H9 (cell line): ENCODE measurements around the gene ZNF512B. TPM values are rescaled to one million over a fixed set of nuclear protein-coding genes. Genes with fewer than 3 reads are reported as not detected.
"Not testable (repeated sequence)": the region's sequence is repeated elsewhere in the genome, so short reads cannot be mapped to it uniquely, and the experiment has no call there.

Experiments
- DNase-seq: peaks from one replicate; pipeline ENCODE4 v3.0.0-alpha.2; 2017
- H2AFZ ChIP-seq: one replicate; pipeline ENCODE4 v1.6.1; 2013; ENCODE audit warnings: mild to moderate bottlenecking, low read length, control low read depth, moderate library complexity
- H2AK5ac ChIP-seq: 2 replicates; pipeline ENCODE4 v1.6.1; 2013; ENCODE audit warnings: low read length, control low read depth, mixed read lengths; ENCODE audit not compliant: insufficient read length
- H2BK120ac ChIP-seq: one replicate; pipeline ENCODE4 v1.6.1; 2013; ENCODE audit warnings: low read depth, mild to moderate bottlenecking, low read length, control low read depth, inconsistent platforms; ENCODE audit not compliant: poor library complexity, severe bottlenecking
- H2BK12ac ChIP-seq: 2 replicates; pipeline ENCODE4 v1.6.1; 2013; ENCODE audit warnings: low read length, control low read depth, mixed read lengths, low read depth; ENCODE audit not compliant: insufficient read length
- H2BK15ac ChIP-seq: 2 replicates; pipeline ENCODE4 v1.6.1; 2013; ENCODE audit warnings: low read depth, low read length, control low read depth
- H2BK20ac ChIP-seq: one replicate; pipeline ENCODE4 v1.6.1; 2013; ENCODE audit warnings: low read depth, mild to moderate bottlenecking, low read length, control low read depth, inconsistent platforms; ENCODE audit not compliant: poor library complexity, severe bottlenecking
- H2BK5ac ChIP-seq: 2 replicates; pipeline ENCODE4 v1.6.1; 2013; ENCODE audit warnings: low read length, control low read depth, mixed read lengths; ENCODE audit not compliant: insufficient read length
- H3K14ac ChIP-seq: 2 replicates; pipeline ENCODE4 v1.6.1; 2013; ENCODE audit warnings: low read length, control low read depth; ENCODE audit not compliant: insufficient read depth
- H3K18ac ChIP-seq: 2 replicates; pipeline ENCODE4 v1.6.1; 2013; ENCODE audit warnings: low read depth, mild to moderate bottlenecking, mixed read lengths, low read length, control low read depth; ENCODE audit not compliant: insufficient read length
- H3K23ac ChIP-seq: 2 replicates; pipeline ENCODE4 v1.6.1; 2013; ENCODE audit warnings: low read length, control low read depth, mixed read lengths, low read depth; ENCODE audit not compliant: insufficient read length
- H3K23me2 ChIP-seq: 2 replicates; pipeline ENCODE4 v1.6.1; 2013; ENCODE audit warnings: low read depth, mild to moderate bottlenecking, mixed read lengths, low read length, control low read depth; ENCODE audit not compliant: insufficient read length, poor library complexity, severe bottlenecking
- H3K27ac ChIP-seq: 2 replicates; pipeline ENCODE4 v1.5.1; 2013; ENCODE audit warnings: low read length, control low read depth, mixed read lengths, low read depth; ENCODE audit not compliant: insufficient read length
- H3K27me3 ChIP-seq: 2 replicates; pipeline ENCODE4 v1.6.1; 2013; ENCODE audit warnings: low read length, control low read depth, inconsistent platforms; ENCODE audit not compliant: insufficient read depth
- H3K4ac ChIP-seq: 2 replicates; pipeline ENCODE4 v1.6.1; 2013; ENCODE audit warnings: low read depth, mild to moderate bottlenecking, control low read depth, inconsistent platforms, low read length, moderate library complexity
- H3K4me1 ChIP-seq: 2 replicates; pipeline ENCODE4 v1.6.1; 2013; ENCODE audit warnings: low read length, control low read depth, inconsistent platforms; ENCODE audit not compliant: insufficient read depth
- H3K4me2 ChIP-seq: 2 replicates; pipeline ENCODE4 v1.6.1; 2013; ENCODE audit warnings: low read length, control low read depth, mixed read lengths; ENCODE audit not compliant: insufficient read length, insufficient read depth
- H3K56ac ChIP-seq: 2 replicates; pipeline ENCODE4 v1.6.1; 2013; ENCODE audit warnings: low read depth, mild to moderate bottlenecking, mixed read lengths, low read length, control low read depth; ENCODE audit not compliant: insufficient read length
- H3K79me1 ChIP-seq: 2 replicates; pipeline ENCODE4 v1.6.1; 2013; ENCODE audit warnings: low read depth, mild to moderate bottlenecking, moderate library complexity, low read length, control low read depth, inconsistent platforms; ENCODE audit not compliant: insufficient read depth, poor library complexity, severe bottlenecking
- H3K79me2 ChIP-seq: 2 replicates; pipeline ENCODE4 v1.6.1; 2013; ENCODE audit warnings: low read length, control low read depth, inconsistent platforms; ENCODE audit not compliant: insufficient read depth
- H3K9ac ChIP-seq: 2 replicates; pipeline ENCODE4 v1.6.1; 2013; ENCODE audit warnings: low read length, control low read depth, mixed read lengths; ENCODE audit not compliant: insufficient read length; ENCODE audit errors: extremely low read depth
- H3K9me3 ChIP-seq: one replicate; pipeline ENCODE4 v1.6.1; 2013; ENCODE audit warnings: low read depth, low read length, inconsistent platforms; ENCODE audit not compliant: control insufficient read depth
- H3T11ph ChIP-seq: one replicate; pipeline ENCODE4 v1.6.1; 2013; ENCODE audit warnings: mild to moderate bottlenecking, low read length, control low read depth, inconsistent platforms
- H4K20me1 ChIP-seq: one replicate; pipeline ENCODE4 v1.6.1; 2013; ENCODE audit not compliant: control insufficient read depth, insufficient read length, insufficient read depth
- H4K5ac ChIP-seq: 2 replicates; pipeline ENCODE4 v1.6.1; 2013; ENCODE audit warnings: low read depth, mild to moderate bottlenecking, mixed read lengths, low read length, control low read depth; ENCODE audit not compliant: insufficient read length
- H4K8ac ChIP-seq: replicated peaks from 2 replicates; pipeline ENCODE4 v1.6.1; 2013; ENCODE audit warnings: low read length, control low read depth, mixed read lengths, low read depth; ENCODE audit not compliant: insufficient read length
- H4K91ac ChIP-seq: 2 replicates; pipeline ENCODE4 v1.6.1; 2013; ENCODE audit warnings: low read depth, mild to moderate bottlenecking, moderate library complexity, mixed read lengths, low read length, control low read depth; ENCODE audit not compliant: insufficient read length
- H3K27ac Mint-ChIP-seq, 3 experiments: 2 replicates in 2 of 3; 3 replicates in 1 of 3; pipeline ENCODE4 v1.8.0; 2020 to 2021; ENCODE audit warnings: mixed read lengths in 3 of 3, mild to moderate bottlenecking in 1 of 3, moderate library complexity in 1 of 3
- H3K27me3 Mint-ChIP-seq: 2 replicates; pipeline ENCODE4 v1.8.0; 2021; ENCODE audit warnings: low read depth, mild to moderate bottlenecking, moderate library complexity, mixed read lengths
- H3K36me3 Mint-ChIP-seq, 3 experiments: 2 replicates in 2 of 3; 3 replicates in 1 of 3; pipeline ENCODE4 v1.8.0; 2020 to 2021; ENCODE audit warnings: low read depth in 3 of 3, mixed read lengths in 3 of 3; ENCODE audit not compliant: insufficient read depth in 1 of 3
- H3K4me1 Mint-ChIP-seq, 2 experiments: 2 replicates each; pipeline ENCODE4 v1.8.0; 2020; ENCODE audit warnings: mixed read lengths in 2 of 2
- H3K4me3 Mint-ChIP-seq, 2 experiments: 2 replicates in 1 of 2; 3 replicates in 1 of 2; pipeline ENCODE4 v1.8.0; 2020 to 2021; ENCODE audit warnings: mild to moderate bottlenecking in 2 of 2, mixed read lengths in 2 of 2, moderate library complexity in 1 of 2
- H3K9me3 Mint-ChIP-seq, 2 experiments: 2 replicates in 1 of 2; 3 replicates in 1 of 2; pipeline ENCODE4 v1.8.0; 2020; ENCODE audit warnings: mild to moderate bottlenecking in 2 of 2, mixed read lengths in 2 of 2, moderate library complexity in 1 of 2
- WGBS: extraction: QIAGEN DNeasy Blood & Tissue Kit; methylation state at CpG from one replicate; pipeline ENCODE4 v1.1.7; 2013; ENCODE audit warnings: missing lambda C conversion rate, low lambda C conversion rate, mixed read lengths; ENCODE audit not compliant: insufficient read length; ENCODE audit errors: extremely low coverage; 5-methylcytosine and 5-hydroxymethylcytosine counted together
- total RNA-seq: library from RNA; stranded (reverse); gene quantifications from 2 replicates; pipeline ENCODE4 v1.2.1, GENCODE V29; 2021
- TF ChIP-seq, protein P1 (sequence below): fragments of 200-600 bp; sonication (generic); conservative IDR thresholded peaks from 3 replicates; pipeline ENCODE4 v1.8.0; 2021; ENCODE audit warnings: antibody characterized with exemption, mild to moderate bottlenecking

ZNF512B gene
- total RNA-seq, 1 experiment from 2014 or later = 46.0 TPM

DNA sequence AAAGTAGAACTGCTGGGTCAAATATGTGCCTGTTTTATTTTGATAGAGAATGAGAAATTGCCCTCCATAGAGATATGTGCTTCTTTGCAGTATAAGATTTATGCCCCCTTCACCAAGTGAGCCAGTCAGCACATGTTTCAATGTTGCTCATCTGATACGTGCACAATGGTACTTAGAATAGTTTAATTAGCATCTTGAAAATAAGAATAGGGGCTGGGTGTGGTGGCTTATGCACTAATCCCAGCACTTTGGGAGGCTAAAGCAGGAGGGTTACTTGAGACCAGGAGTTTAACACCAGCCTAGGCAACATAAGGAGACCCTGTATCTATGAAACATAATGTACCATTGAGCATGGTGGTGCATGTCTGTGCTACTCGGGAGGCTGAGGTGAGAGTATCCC is 45.9 kb upstream of the ZNF512B start:
- Histone ChIP-seq H2BK12ac (no peak overlapping the region), H2BK5ac (no peak overlapping the region), H3K79me1 (no peaks in the 10 kb centered on the region), H3K14ac (no peak overlapping the region), H3K4ac (no peak overlapping the region), H2BK20ac (no peak overlapping the region), H3K23ac (no peak overlapping the region), H3T11ph (no peak overlapping the region), H4K8ac (no peak overlapping the region), H3K27ac (no peak overlapping the region), H4K20me1 (no peaks in the 10 kb centered on the region), H3K9me3 (no peaks in the 10 kb centered on the region), H3K18ac (no peak overlapping the region), H3K79me2 (no peaks in the 10 kb centered on the region), H2AK5ac (no peak overlapping the region), H2AFZ (no peak overlapping the region), H4K91ac (no peak overlapping the region), H2BK15ac (no peak overlapping the region), H3K23me2 (no peaks in the 10 kb centered on the region), H4K5ac (no peak overlapping the region), H3K9ac (no peak overlapping the region), H3K27me3 (no peaks in the 10 kb centered on the region), H3K4me2 (no peak overlapping the region), H3K4me1 (no peaks in the 10 kb centered on the region), H2BK120ac (no peak overlapping the region), H3K56ac (no peak overlapping the region)
- no peak overlapping the region; a peak in 1 of 7 replicates for H3K27ac Mint-ChIP-seq
- no peaks in the 10 kb centered on the region for H3K4me1 Mint-ChIP-seq
- no peak for DNase-seq
- peaks cover 28 to 66% (median 58%) of the 10 kb centered on the region in 3 experiments; a peak in 6 of 7 replicates for H3K36me3 Mint-ChIP-seq
- H3K9me3 Mint-ChIP-seq = no peaks in the 10 kb centered on the region
- TF ChIP-seq, protein P1, sequence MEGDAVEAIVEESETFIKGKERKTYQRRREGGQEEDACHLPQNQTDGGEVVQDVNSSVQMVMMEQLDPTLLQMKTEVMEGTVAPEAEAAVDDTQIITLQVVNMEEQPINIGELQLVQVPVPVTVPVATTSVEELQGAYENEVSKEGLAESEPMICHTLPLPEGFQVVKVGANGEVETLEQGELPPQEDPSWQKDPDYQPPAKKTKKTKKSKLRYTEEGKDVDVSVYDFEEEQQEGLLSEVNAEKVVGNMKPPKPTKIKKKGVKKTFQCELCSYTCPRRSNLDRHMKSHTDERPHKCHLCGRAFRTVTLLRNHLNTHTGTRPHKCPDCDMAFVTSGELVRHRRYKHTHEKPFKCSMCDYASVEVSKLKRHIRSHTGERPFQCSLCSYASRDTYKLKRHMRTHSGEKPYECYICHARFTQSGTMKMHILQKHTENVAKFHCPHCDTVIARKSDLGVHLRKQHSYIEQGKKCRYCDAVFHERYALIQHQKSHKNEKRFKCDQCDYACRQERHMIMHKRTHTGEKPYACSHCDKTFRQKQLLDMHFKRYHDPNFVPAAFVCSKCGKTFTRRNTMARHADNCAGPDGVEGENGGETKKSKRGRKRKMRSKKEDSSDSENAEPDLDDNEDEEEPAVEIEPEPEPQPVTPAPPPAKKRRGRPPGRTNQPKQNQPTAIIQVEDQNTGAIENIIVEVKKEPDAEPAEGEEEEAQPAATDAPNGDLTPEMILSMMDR = no peak
- no CpG with 5 or more reads among the region's 2 CpGs for WGBS
- H3K27me3 Mint-ChIP-seq = no peaks in the 10 kb centered on the region
- H3K4me3 Mint-ChIP-seq = no peak overlapping the region

DNA sequence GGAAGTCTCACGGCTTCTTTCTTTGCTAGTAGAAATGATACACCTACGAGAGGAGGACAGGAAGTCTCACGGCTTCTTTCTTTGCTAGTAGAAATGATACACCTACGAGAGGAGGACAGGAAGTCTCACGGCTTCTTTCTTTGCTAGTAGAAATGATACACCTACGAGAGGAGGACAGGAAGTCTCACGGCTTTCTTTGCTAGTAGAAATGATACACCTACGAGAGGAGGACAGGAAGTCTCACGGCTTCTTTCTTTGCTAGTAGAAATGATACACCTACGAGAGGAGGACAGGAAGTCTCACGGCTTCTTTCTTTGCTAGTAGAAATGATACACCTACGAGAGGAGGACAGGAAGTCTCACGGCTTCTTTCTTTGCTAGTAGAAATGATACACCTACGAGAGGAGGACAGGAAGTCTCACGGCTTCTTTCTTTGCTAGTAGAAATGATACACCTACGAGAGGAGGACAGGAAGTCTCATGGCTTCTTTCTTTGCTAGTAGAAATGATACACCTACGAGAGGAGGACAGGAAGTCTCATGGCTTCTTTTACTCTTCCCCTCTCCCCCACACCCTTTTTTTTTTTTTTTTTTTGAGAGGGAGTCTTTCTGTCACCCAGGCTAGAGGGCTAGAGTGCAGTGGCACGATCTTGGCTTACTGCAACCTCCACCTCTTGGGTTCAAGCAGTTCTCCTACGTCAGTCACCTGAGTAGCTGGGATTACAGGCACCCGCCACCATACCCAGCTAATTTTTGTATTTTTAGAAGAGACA is 42.8 kb upstream of the ZNF512B start:
- H3K4me1 ChIP-seq, H2BK12ac ChIP-seq, H3K4ac ChIP-seq, H3K56ac ChIP-seq, H2AFZ ChIP-seq, H3K9ac ChIP-seq, H3K79me1 ChIP-seq, H2BK20ac ChIP-seq, H3K27me3 ChIP-seq, H3K9me3 Mint-ChIP-seq, H3K14ac ChIP-seq, H2BK5ac ChIP-seq, H3K79me2 ChIP-seq, H3K4me1 Mint-ChIP-seq, H3K27ac ChIP-seq, H3K4me3 Mint-ChIP-seq, H3K27me3 Mint-ChIP-seq, H3K23me2 ChIP-seq, H3K9me3 ChIP-seq, H3K4me2 ChIP-seq, H4K5ac ChIP-seq, H2AK5ac ChIP-seq, H3K18ac ChIP-seq, H4K91ac ChIP-seq, H4K20me1 ChIP-seq, H2BK15ac ChIP-seq, H2BK120ac ChIP-seq, H4K8ac ChIP-seq, DNase-seq, H3K23ac ChIP-seq, H3K27ac Mint-ChIP-seq, H3T11ph ChIP-seq: not testable (repeated sequence)
- WGBS = no CpG with 5 or more reads among the region's 20 CpGs
- peaks cover 27 to 70% (median 64%) of the 10 kb centered on the region in 3 experiments for H3K36me3 Mint-ChIP-seq
